HepG2 (cell line): ENCODE measurements around the gene AIFM1. TPM values are rescaled to one million over a fixed set of nuclear protein-coding genes. Genes with fewer than 3 reads are reported as not detected.

Experiments used
- CBFB ChIP-seq: sonication (generic); formaldehyde crosslinking; IDR thresholded peaks from 2 replicates; pipeline ENCODE4 v1.4.0; 2020; ENCODE audit warnings: missing genetic modification reagents
- CEBPG ChIP-seq: IDR thresholded peaks from 2 replicates; pipeline ENCODE4 v1.6.1; 2016
- EP300 ChIP-seq, 3 experiments: sonication (generic) in 1 of 3; formaldehyde crosslinking in 1 of 3; IDR thresholded peaks; 2 replicates each; pipeline versions ENCODE4 v1.5.1 to v1.6.1; 2011 to 2020; ENCODE audit warnings: low read depth in 2 of 3, low read length in 2 of 3, borderline replicate concordance in 1 of 3, improper control_type of control experiment in 1 of 3, mild to moderate bottlenecking in 1 of 3, missing genetic modification reagents in 1 of 3, moderate library complexity in 1 of 3
- GATA4 ChIP-seq: sonication (generic); IDR thresholded peaks from 2 replicates; pipeline ENCODE4 v1.6.1; 2016; ENCODE audit warnings: antibody characterized with exemption, low read depth, borderline replicate concordance
- GZF1 ChIP-seq: sonication (generic); formaldehyde crosslinking; IDR thresholded peaks from 2 replicates; pipeline ENCODE4 v1.5.1; 2020; ENCODE audit warnings: mild to moderate bottlenecking, missing genetic modification reagents
- IKZF1 ChIP-seq: fragments of 450-650 bp; IDR thresholded peaks from 2 replicates; pipeline ENCODE4 v1.7.1; 2016
- KDM4B ChIP-seq: sonication (generic); formaldehyde crosslinking; IDR thresholded peaks from 2 replicates; pipeline ENCODE4 v1.4.0; 2020; ENCODE audit warnings: missing genetic modification reagents
- KDM5B ChIP-seq: sonication (generic); formaldehyde crosslinking; IDR thresholded peaks from 2 replicates; pipeline ENCODE4 v1.4.0; 2020; ENCODE audit warnings: missing genetic modification reagents, mild to moderate bottlenecking, borderline replicate concordance
- KLF13 ChIP-seq: sonication (generic); formaldehyde crosslinking; IDR thresholded peaks from 2 replicates; pipeline ENCODE4 v1.4.0; 2020; ENCODE audit warnings: mild to moderate bottlenecking, missing genetic modification reagents
- MYC ChIP-seq: sonication (generic); formaldehyde crosslinking; IDR thresholded peaks from 2 replicates; pipeline ENCODE4 v1.9.0; 2021; ENCODE audit warnings: missing genetic modification reagents, borderline replicate concordance
- MYNN ChIP-seq: sonication (generic); formaldehyde crosslinking; IDR thresholded peaks from 2 replicates; pipeline ENCODE4 v1.4.0; 2020; ENCODE audit warnings: mild to moderate bottlenecking, low read depth, missing genetic modification reagents
- NBN ChIP-seq: fragments of 450-650 bp; conservative IDR thresholded peaks from 2 replicates; pipeline ENCODE4 v1.6.1; 2017
- NR1H2 ChIP-seq: sonication (generic); formaldehyde crosslinking; IDR thresholded peaks from 2 replicates; pipeline ENCODE4 v1.8.1; 2022; ENCODE audit warnings: low read depth, missing genetic modification reagents, borderline replicate concordance
- NR3C1 ChIP-seq: sonication (generic); formaldehyde crosslinking; IDR thresholded peaks from 2 replicates; pipeline ENCODE4 v1.4.0; 2020; ENCODE audit warnings: missing genetic modification reagents
- RARG ChIP-seq: sonication (generic); formaldehyde crosslinking; IDR thresholded peaks from 2 replicates; pipeline ENCODE4 v1.4.0; 2020; ENCODE audit warnings: low read depth, mild to moderate bottlenecking, missing genetic modification reagents
- RBFOX2 ChIP-seq: fragments of 200-400 bp; formaldehyde crosslinking; IDR thresholded peaks from 2 replicates; pipeline ENCODE4 v1.6.1; 2017; ENCODE audit warnings: low read depth, mild to moderate bottlenecking, low read length
- RFXAP ChIP-seq: sonication (generic); formaldehyde crosslinking; IDR thresholded peaks from 2 replicates; pipeline ENCODE4 v1.4.0; 2020; ENCODE audit warnings: missing genetic modification reagents, borderline replicate concordance
- RXRB ChIP-seq: IDR thresholded peaks from 2 replicates; pipeline ENCODE4 v1.6.1; 2016; ENCODE audit warnings: borderline replicate concordance, missing genetic modification reagents, missing compliant biosample characterization
- STAG1 ChIP-seq: sonication (generic); formaldehyde crosslinking; IDR thresholded peaks from 2 replicates; pipeline ENCODE4 v1.4.0; 2020; ENCODE audit warnings: missing genetic modification reagents
- TCF7 ChIP-seq: sonication (generic); IDR thresholded peaks from 2 replicates; pipeline ENCODE4 v1.6.1; 2016; ENCODE audit warnings: antibody characterized with exemption, low read depth
- TRIM24 ChIP-seq: sonication (generic); formaldehyde crosslinking; IDR thresholded peaks from 2 replicates; pipeline ENCODE4 v1.8.0; 2022; ENCODE audit warnings: mild to moderate bottlenecking, missing genetic modification reagents
- TSC22D2 ChIP-seq: sonication (generic); formaldehyde crosslinking; IDR thresholded peaks from 2 replicates; pipeline ENCODE4 v1.5.1; 2020; ENCODE audit warnings: missing genetic modification reagents, mild to moderate bottlenecking, borderline replicate concordance
- YEATS2 ChIP-seq: sonication (generic); formaldehyde crosslinking; IDR thresholded peaks from 2 replicates; pipeline ENCODE4 v1.4.0; 2020; ENCODE audit warnings: missing genetic modification reagents, borderline replicate concordance
- ZNF431 ChIP-seq: sonication (generic); formaldehyde crosslinking; IDR thresholded peaks from 2 replicates; pipeline ENCODE4 v1.9.0; 2022; ENCODE audit warnings: missing genetic modification reagents, low read depth, mild to moderate bottlenecking, borderline replicate concordance
- ZNF451 ChIP-seq: sonication (generic); formaldehyde crosslinking; IDR thresholded peaks from 2 replicates; pipeline ENCODE4 v1.5.0; 2020; ENCODE audit warnings: mild to moderate bottlenecking, missing genetic modification reagents
- ZNF577 ChIP-seq: sonication (generic); formaldehyde crosslinking; IDR thresholded peaks from 2 replicates; pipeline ENCODE4 v1.4.0; 2020; ENCODE audit warnings: mild to moderate bottlenecking, low read depth, missing genetic modification reagents, borderline replicate concordance
- ZNF605 ChIP-seq: sonication (generic); formaldehyde crosslinking; IDR thresholded peaks from 2 replicates; pipeline ENCODE4 v1.8.0; 2022; ENCODE audit warnings: mild to moderate bottlenecking, missing genetic modification reagents
- ZNF615 ChIP-seq: sonication (generic); formaldehyde crosslinking; IDR thresholded peaks from 2 replicates; pipeline ENCODE4 v1.5.0; 2020; ENCODE audit warnings: mild to moderate bottlenecking, missing genetic modification reagents, borderline replicate concordance
- ZNF674 ChIP-seq: sonication (generic); formaldehyde crosslinking; IDR thresholded peaks from 2 replicates; pipeline ENCODE4 v1.5.0; 2020; ENCODE audit warnings: low read depth, mild to moderate bottlenecking, missing genetic modification reagents
- ZNF720 ChIP-seq: sonication (generic); formaldehyde crosslinking; IDR thresholded peaks from 2 replicates; pipeline ENCODE4 v1.4.0; 2020; ENCODE audit warnings: missing genetic modification reagents
- ZSCAN31 ChIP-seq: sonication (generic); formaldehyde crosslinking; IDR thresholded peaks from 2 replicates; pipeline ENCODE4 v1.5.0; 2020; ENCODE audit warnings: low read depth, mild to moderate bottlenecking, missing genetic modification reagents
- polyA plus RNA-seq, 8 experiments: library from polyadenylated mRNA; depleted of rRNA in 3 of 8; stranded (reverse) in 7 of 8; unstranded in 1 of 8; fragments of >200 nt; fragmentation: Illumina TruSeq in 4 of 8; extraction: Trizol in 4 of 8; gene quantifications; 2 replicates each; pipeline versions ENCODE4 v1.2.1 to v1.2.3, GENCODE V29; 2011 to 2016; ENCODE audit warnings: low read depth in 4 of 8, missing spikeins in 1 of 8, mixed read lengths in 1 of 8; ENCODE audit not compliant: insufficient read depth in 1 of 8
- total RNA-seq, 5 experiments: library from RNA; depleted of rRNA; stranded (reverse); fragments of >200 nt; fragmentation: Illumina TruSeq; extraction: Trizol; gene quantifications; 2 replicates each; pipeline ENCODE4 v1.2.3, GENCODE V29; 2016; ENCODE audit warnings: low read depth in 1 of 5
- TF ChIP-seq, protein P1 (sequence below): sonication (generic); formaldehyde crosslinking; IDR thresholded peaks from 2 replicates; pipeline ENCODE4 v1.5.0; 2020; ENCODE audit warnings: mild to moderate bottlenecking, low read depth, missing genetic modification reagents, borderline replicate concordance
- TF ChIP-seq, protein P2 (sequence below): sonication (generic); formaldehyde crosslinking; IDR thresholded peaks from 2 replicates; pipeline ENCODE4 v1.9.0; 2021; ENCODE audit warnings: missing genetic modification reagents, borderline replicate concordance

Gene AIFM1
- total and polyA plus RNA-seq, 2 of the 13 experiments (the other 11 are each of a cell fraction or from before 2014, with no cell fraction given) = 42.8 to 46.9 TPM

DNA sequence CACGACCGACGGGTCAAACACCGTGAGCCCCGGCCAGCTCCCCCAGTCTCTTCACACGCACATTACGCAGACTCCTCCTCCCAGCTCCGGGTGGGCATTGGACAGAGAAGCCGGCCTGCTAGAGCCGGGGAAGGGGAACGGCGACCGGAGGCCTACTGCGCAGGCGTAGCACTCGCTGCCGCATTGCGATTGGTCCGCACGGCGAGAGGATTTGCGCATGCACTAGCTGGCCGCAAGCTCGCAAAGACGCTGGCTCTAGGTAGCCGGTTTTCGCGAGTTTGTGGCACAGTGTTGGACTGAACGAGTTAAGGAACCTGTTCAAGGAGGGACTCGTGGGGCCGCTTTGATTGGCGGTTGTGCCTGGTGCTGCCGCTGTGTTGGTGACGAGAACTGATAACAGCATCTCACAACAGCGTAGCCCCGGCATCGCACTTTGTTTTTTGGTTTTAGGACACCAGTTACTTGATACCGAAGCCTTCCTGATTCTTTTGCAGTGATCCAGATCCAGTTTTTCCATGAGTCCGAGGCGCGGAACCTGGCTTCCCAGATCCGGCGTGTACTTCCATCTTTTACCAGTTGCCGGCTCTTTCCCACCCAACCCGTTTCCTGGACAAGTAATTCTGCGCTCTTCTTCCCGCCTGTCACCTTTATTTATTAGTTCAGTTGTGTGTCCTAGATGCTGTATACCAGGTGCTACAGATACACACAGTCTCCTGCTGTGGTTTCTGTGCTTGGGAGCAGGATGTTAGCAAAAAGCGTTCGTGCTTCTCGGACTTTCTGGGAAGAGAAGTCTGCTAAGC is at the start of gene AIFM1 (continued):
- no peak for TF ChIP-seq STAG1
- no peak for TF ChIP-seq KLF13 (CRISPR knock-in tag)
- TF ChIP-seq ZNF674 (CRISPR knock-in tag) = no peak
- no peak for TF ChIP-seq RARG (CRISPR knock-in tag)
- TF ChIP-seq RFXAP (CRISPR knock-in tag) = no peak
- no peak for TF ChIP-seq CBFB (CRISPR knock-in tag)
- TF ChIP-seq ZNF431 = no peak
- no peak for TF ChIP-seq KDM5B (CRISPR knock-in tag)
- TF ChIP-seq MYC (CRISPR knock-in tag) = peak; percentile 11; the same call in 1 of the 2 replicates
- TF ChIP-seq GATA4 = no peak; the same call in 1 of the 2 replicates
- TF ChIP-seq IKZF1 = no peak
- peak; percentile 77 for TF ChIP-seq RBFOX2
- no peak for TF ChIP-seq CEBPG (CRISPR knock-in tag)
- no peak for TF ChIP-seq EP300 (IDR thresholded peaks at IDR 0.05; ENCODE audit: low read depth in 2 of 2, low read length in 2 of 2)
- TF ChIP-seq EP300 (CRISPR knock-in tag; IDR thresholded peaks at IDR 0.05; ENCODE audit: borderline replicate concordance) = no peak
- no peak for TF ChIP-seq ZNF720 (CRISPR knock-in tag)
- TF ChIP-seq MYNN = no peak
- TF ChIP-seq, protein P1, sequence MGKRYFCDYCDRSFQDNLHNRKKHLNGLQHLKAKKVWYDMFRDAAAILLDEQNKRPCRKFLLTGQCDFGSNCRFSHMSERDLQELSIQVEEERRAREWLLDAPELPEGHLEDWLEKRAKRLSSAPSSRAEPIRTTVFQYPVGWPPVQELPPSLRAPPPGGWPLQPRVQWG (CRISPR knock-in tag) = no peak
- TF ChIP-seq ZNF451 = no peak
- TF ChIP-seq NR1H2 = no peak
- peak; percentile 34; the same call in 1 of the 2 replicates for TF ChIP-seq GZF1 (CRISPR knock-in tag)
- TF ChIP-seq NR3C1 (CRISPR knock-in tag) = no peak
- TF ChIP-seq ZNF605 (CRISPR knock-in tag) = peak; percentile 67; the same call in 1 of the 2 replicates
- TF ChIP-seq RXRB = no peak
- TF ChIP-seq YEATS2 = no peak
- no peak for TF ChIP-seq TRIM24 (CRISPR knock-in tag)
- TF ChIP-seq NBN = no peak
- TF ChIP-seq ZNF615 (CRISPR knock-in tag) = no peak
- TF ChIP-seq TSC22D2 = no peak
- TF ChIP-seq TCF7 = no peak
- no peak for TF ChIP-seq ZSCAN31 (CRISPR knock-in tag)
- TF ChIP-seq, protein P2, sequence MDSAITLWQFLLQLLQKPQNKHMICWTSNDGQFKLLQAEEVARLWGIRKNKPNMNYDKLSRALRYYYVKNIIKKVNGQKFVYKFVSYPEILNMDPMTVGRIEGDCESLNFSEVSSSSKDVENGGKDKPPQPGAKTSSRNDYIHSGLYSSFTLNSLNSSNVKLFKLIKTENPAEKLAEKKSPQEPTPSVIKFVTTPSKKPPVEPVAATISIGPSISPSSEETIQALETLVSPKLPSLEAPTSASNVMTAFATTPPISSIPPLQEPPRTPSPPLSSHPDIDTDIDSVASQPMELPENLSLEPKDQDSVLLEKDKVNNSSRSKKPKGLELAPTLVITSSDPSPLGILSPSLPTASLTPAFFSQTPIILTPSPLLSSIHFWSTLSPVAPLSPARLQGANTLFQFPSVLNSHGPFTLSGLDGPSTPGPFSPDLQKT (CRISPR knock-in tag) = no peak
- TF ChIP-seq KDM4B (CRISPR knock-in tag) = no peak
- TF ChIP-seq ZNF577 (CRISPR knock-in tag) = no peak
